Measurements from ENCODE around the gene AFF3. TPM values are rescaled to one million over a fixed set of nuclear protein-coding genes. Genes with fewer than 3 reads are reported as not detected.
A peak's percentile ranks its signal among the peaks of the same experiment; 100 is the strongest.

The AFF3 gene
- total and polyA plus RNA-seq, 2 of the 13 experiments (the other 11 are each of a cell fraction or from before 2014, with no cell fraction given), result not detected

GRCh38 chr2:99806758-99807157 lies 335.6 kb downstream of the AFF3 start:
- Histone ChIP-seq H3K4me3 (replicated peaks in 1 of 3; ENCODE audit: insufficient read depth in 1 of 3, low read depth in 2 of 3, low read length in 3 of 3) (no peak overlapping the region), H3K79me2 (ENCODE audit: insufficient read depth, low read length) (no peaks in the 10 kb centered on the region), H3K4me1 (ENCODE audit: insufficient read depth, low read length) (no peaks in the 10 kb centered on the region), H3K27ac (ENCODE audit: extremely low read length, insufficient read depth, low read length) (no peak overlapping the region), H3K9me3 (ENCODE audit: low read length) (no peaks in the 10 kb centered on the region), H3K36me3 (replicated peaks in 1 of 2; ENCODE audit: control insufficient read depth in 1 of 2, insufficient read depth in 2 of 2, low read length in 2 of 2) (no peaks in the 10 kb centered on the region), H3K9ac (ENCODE audit: insufficient read depth, low read depth, low read length) (no peak overlapping the region), H3K4me2 (ENCODE audit: low read depth, low read length) (no peak overlapping the region), H3K27me3 (ENCODE audit: control insufficient read depth in 1 of 2, insufficient read depth in 2 of 2, low read length in 2 of 2) (no peaks in the 10 kb centered on the region; a peak in 1 of 5 replicates), H2AFZ (ENCODE audit: low read length) (no peak overlapping the region), H4K20me1 (ENCODE audit: insufficient read depth, low read length) (no peaks in the 10 kb centered on the region)
- no TSS peak for BruUV-seq (replicated peaks)
- in situ Hi-C loops (cut with HindIII; ENCODE audit: extremely low pct_ligation_motif_present, low pct_unique_long_range_greater_than_20kb), result no loop called here
- peak; percentile 14 for DNase-seq (ENCODE audit: low spot score)
- no peak for ATAC-seq
- ChIA-PET CTCF (ENCODE audit: low intra/inter-chr PET ratio, low total read pairs) (no interaction called here), POLR2A (no interaction called here)
- WGBS (ENCODE audit: low lambda C conversion rate), result 23% methylated on average over 4 of the region's 4 CpGs
- intact Hi-C loops (cut with micrococcal nuclease; ENCODE audit: unreplicated experiment), result no loop called here
- FAIRE-seq, result no peak
- TF ChIP-seq, protein P1, sequence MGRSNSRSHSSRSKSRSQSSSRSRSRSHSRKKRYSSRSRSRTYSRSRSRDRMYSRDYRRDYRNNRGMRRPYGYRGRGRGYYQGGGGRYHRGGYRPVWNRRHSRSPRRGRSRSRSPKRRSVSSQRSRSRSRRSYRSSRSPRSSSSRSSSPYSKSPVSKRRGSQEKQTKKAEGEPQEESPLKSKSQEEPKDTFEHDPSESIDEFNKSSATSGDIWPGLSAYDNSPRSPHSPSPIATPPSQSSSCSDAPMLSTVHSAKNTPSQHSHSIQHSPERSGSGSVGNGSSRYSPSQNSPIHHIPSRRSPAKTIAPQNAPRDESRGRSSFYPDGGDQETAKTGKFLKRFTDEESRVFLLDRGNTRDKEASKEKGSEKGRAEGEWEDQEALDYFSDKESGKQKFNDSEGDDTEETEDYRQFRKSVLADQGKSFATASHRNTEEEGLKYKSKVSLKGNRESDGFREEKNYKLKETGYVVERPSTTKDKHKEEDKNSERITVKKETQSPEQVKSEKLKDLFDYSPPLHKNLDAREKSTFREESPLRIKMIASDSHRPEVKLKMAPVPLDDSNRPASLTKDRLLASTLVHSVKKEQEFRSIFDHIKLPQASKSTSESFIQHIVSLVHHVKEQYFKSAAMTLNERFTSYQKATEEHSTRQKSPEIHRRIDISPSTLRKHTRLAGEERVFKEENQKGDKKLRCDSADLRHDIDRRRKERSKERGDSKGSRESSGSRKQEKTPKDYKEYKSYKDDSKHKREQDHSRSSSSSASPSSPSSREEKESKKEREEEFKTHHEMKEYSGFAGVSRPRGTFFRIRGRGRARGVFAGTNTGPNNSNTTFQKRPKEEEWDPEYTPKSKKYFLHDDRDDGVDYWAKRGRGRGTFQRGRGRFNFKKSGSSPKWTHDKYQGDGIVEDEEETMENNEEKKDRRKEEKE (IDR thresholded peaks at IDR 0.05), result no peak
- TF ChIP-seq PITX1 (CRISPR knock-in tag; IDR thresholded peaks at IDR 0.05) (no peak), SAP130 (CRISPR knock-in tag; IDR thresholded peaks at IDR 0.05; ENCODE audit: low read depth) (no peak), ATF3 (CRISPR knock-in tag; IDR thresholded peaks at IDR 0.05) (no peak), ZNF761 (CRISPR knock-in tag; conservative IDR thresholded peaks at IDR 0.05) (no peak), MTF2 (CRISPR knock-in tag; IDR thresholded peaks at IDR 0.05; ENCODE audit: borderline replicate concordance) (no peak), KLF12 (CRISPR knock-in tag; IDR thresholded peaks at IDR 0.05; ENCODE audit: borderline replicate concordance) (no peak), ZNF629 (CRISPR knock-in tag; conservative IDR thresholded peaks at IDR 0.05) (no peak)
- TF ChIP-seq, protein P2, sequence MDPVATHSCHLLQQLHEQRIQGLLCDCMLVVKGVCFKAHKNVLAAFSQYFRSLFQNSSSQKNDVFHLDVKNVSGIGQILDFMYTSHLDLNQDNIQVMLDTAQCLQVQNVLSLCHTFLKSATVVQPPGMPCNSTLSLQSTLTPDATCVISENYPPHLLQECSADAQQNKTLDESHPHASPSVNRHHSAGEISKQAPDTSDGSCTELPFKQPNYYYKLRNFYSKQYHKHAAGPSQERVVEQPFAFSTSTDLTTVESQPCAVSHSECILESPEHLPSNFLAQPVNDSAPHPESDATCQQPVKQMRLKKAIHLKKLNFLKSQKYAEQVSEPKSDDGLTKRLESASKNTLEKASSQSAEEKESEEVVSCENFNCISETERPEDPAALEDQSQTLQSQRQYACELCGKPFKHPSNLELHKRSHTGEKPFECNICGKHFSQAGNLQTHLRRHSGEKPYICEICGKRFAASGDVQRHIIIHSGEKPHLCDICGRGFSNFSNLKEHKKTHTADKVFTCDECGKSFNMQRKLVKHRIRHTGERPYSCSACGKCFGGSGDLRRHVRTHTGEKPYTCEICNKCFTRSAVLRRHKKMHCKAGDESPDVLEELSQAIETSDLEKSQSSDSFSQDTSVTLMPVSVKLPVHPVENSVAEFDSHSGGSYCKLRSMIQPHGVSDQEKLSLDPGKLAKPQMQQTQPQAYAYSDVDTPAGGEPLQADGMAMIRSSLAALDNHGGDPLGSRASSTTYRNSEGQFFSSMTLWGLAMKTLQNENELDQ (CRISPR knock-in tag; IDR thresholded peaks at IDR 0.05; ENCODE audit: borderline replicate concordance), result no peak

Data from HepG2 (cell line).